ENCODE results near the gene PCIF1.

Gene PCIF1

DNA sequence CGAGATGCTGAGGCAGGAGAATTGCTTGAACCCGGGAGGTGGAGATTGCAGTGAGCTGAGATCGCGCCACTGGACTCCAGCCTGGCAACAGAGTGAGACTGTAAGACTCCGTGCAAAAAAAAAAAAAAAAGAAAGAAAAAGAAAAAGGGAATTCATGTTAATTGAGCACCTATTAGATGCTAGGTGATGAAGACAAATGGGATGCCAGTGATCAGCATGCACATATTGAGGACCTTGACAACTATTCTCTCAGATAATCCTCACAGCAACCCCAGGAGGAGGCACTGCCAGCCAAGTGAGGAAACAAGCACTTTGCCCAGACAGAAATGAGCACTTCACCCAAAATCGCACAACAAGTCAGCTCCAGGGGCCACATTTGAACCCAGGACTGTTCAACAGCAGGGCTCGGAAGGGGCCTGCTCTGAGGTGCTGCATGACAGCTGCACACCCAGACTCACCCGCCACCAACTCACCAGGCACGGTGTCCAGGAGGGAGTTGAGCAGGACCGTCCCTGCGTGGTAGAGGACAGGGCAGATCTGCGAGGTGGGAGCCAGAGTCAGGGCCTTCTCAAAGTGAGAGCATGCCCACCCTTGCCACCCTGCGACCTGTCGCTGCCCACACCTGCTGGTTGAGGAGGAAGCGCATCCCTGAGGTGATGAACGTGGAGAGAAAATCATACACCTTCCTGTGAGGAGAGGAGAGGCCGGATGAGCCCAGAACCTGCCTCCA lies 27.1 kb upstream of the PCIF1 start:
- TF ChIP-seq EZH2phosphoT487 (IDR thresholded peaks at IDR 0.05; ENCODE audit: borderline replicate concordance, low read length) = no peak
- TF ChIP-seq, protein P1, sequence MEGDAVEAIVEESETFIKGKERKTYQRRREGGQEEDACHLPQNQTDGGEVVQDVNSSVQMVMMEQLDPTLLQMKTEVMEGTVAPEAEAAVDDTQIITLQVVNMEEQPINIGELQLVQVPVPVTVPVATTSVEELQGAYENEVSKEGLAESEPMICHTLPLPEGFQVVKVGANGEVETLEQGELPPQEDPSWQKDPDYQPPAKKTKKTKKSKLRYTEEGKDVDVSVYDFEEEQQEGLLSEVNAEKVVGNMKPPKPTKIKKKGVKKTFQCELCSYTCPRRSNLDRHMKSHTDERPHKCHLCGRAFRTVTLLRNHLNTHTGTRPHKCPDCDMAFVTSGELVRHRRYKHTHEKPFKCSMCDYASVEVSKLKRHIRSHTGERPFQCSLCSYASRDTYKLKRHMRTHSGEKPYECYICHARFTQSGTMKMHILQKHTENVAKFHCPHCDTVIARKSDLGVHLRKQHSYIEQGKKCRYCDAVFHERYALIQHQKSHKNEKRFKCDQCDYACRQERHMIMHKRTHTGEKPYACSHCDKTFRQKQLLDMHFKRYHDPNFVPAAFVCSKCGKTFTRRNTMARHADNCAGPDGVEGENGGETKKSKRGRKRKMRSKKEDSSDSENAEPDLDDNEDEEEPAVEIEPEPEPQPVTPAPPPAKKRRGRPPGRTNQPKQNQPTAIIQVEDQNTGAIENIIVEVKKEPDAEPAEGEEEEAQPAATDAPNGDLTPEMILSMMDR (IDR thresholded peaks at IDR 0.05; ENCODE audit: low read depth, low read length, poor library complexity, severe bottlenecking) = no peak
- no peak overlapping the region for H3K27ac ChIP-seq (ENCODE audit: low read depth, low read length)
- H3F3A ChIP-seq (ENCODE audit: control insufficient read depth, insufficient read depth) = no peaks in the 10 kb centered on the region
- no peaks in the 10 kb centered on the region for H3K36me3 ChIP-seq (ENCODE audit: control insufficient read depth, low read length)
- H3K27me3 ChIP-seq (ENCODE audit: control insufficient read depth, low read length) = peaks cover 10% of the 10 kb centered on the region
- H3K4me3 ChIP-seq (ENCODE audit: low read length) = no peak overlapping the region
- H3K4me1 ChIP-seq (ENCODE audit: control insufficient read depth, low read length) = peaks cover 21% of the 10 kb centered on the region
- H3K9me2 ChIP-seq (replicated peaks; ENCODE audit: control insufficient read depth, low read length) = no peaks in the 10 kb centered on the region
- no peaks in the 10 kb centered on the region for H3K79me2 ChIP-seq (ENCODE audit: control insufficient read depth, low read length)
- H3K9me3 ChIP-seq (ENCODE audit: control insufficient read depth, insufficient read depth, low read length) = no peaks in the 10 kb centered on the region
- no peaks in the 10 kb centered on the region for H4K20me1 ChIP-seq (ENCODE audit: control insufficient read depth, insufficient read depth, low read depth, low read length)
- H3K4me2 ChIP-seq (ENCODE audit: low read length) = no peak overlapping the region

DNA sequence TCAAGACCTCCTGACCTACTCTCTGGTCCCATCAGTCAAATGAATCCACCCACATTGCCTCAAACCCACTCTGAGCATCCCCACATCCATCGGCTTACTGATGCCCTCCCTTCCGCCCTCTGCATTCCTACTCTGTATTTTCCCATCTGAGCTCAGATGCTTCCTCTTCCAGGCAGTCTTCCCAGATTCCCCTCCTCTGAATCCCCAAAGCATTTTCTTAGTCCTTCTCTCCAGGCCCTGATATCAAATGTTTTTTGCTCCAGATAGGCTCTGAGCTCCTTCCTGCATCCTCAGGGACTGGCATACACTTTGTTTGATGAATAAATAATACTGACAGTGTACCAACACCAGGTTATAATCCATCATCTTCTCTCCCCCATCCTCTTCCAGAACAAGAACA lies 26.4 kb upstream of the PCIF1 start:
- peaks cover 12% of the 10 kb centered on the region for H3K27me3 ChIP-seq (ENCODE audit: control insufficient read depth, low read length)
- H3K36me3 ChIP-seq (ENCODE audit: control insufficient read depth, low read length) = no peaks in the 10 kb centered on the region
- TF ChIP-seq, protein P1 (IDR thresholded peaks at IDR 0.05; ENCODE audit: low read depth, low read length, poor library complexity, severe bottlenecking) = no peak
- no peak for TF ChIP-seq EZH2phosphoT487 (IDR thresholded peaks at IDR 0.05; ENCODE audit: borderline replicate concordance, low read length)
- H3K4me2 ChIP-seq (ENCODE audit: low read length) = no peak overlapping the region
- H4K20me1 ChIP-seq (ENCODE audit: control insufficient read depth, insufficient read depth, low read depth, low read length) = no peaks in the 10 kb centered on the region
- no peaks in the 10 kb centered on the region for H3F3A ChIP-seq (ENCODE audit: control insufficient read depth, insufficient read depth)
- H3K4me3 ChIP-seq (ENCODE audit: low read length) = no peak overlapping the region
- H3K9me2 ChIP-seq (replicated peaks; ENCODE audit: control insufficient read depth, low read length) = no peaks in the 10 kb centered on the region
- no peak overlapping the region for H3K27ac ChIP-seq (ENCODE audit: low read depth, low read length)
- no peaks in the 10 kb centered on the region for H3K9me3 ChIP-seq (ENCODE audit: control insufficient read depth, insufficient read depth, low read length)
- H3K79me2 ChIP-seq (ENCODE audit: control insufficient read depth, low read length) = no peaks in the 10 kb centered on the region
- peaks cover 16% of the 10 kb centered on the region for H3K4me1 ChIP-seq (ENCODE audit: control insufficient read depth, low read length)

DNA sequence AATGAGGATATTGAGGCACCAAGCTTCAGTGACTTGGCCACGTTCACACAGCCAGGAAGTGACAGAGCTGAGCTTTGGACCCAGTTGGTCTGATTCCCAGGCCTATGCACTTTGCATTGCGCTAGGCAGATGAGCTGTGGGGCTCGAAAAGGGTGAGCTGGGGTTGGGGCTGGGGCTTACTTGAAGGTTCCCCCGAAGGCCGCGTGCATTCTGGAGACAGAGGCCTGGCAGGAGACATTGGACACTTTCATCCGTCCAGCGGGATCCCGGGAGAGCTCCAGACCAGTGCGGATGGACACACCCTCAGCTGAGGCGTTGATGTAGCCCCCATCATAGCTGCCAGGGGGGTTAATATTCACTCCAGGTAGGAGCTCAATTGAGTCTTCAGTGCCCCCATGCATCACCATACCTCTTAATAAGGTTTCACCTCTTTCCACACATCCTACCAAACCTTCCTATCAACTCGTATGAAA lies 25.1 kb upstream of the PCIF1 start:
- H3K27ac ChIP-seq (ENCODE audit: low read depth, low read length) = no peak overlapping the region

More for the DNA sequence above, 25.1 kb upstream of the PCIF1 start:
- Histone ChIP-seq H3K27me3 (ENCODE audit: control insufficient read depth, low read length) (peaks cover 15% of the 10 kb centered on the region), H3K9me3 (ENCODE audit: control insufficient read depth, insufficient read depth, low read length) (no peaks in the 10 kb centered on the region), H3K4me1 (ENCODE audit: control insufficient read depth, low read length) (peaks cover 14% of the 10 kb centered on the region), H3K36me3 (ENCODE audit: control insufficient read depth, low read length) (no peaks in the 10 kb centered on the region), H3K79me2 (ENCODE audit: control insufficient read depth, low read length) (no peaks in the 10 kb centered on the region), H3K4me3 (ENCODE audit: low read length) (no peak overlapping the region), H3K4me2 (ENCODE audit: low read length) (no peak overlapping the region), H3F3A (ENCODE audit: control insufficient read depth, insufficient read depth) (no peaks in the 10 kb centered on the region), H4K20me1 (ENCODE audit: control insufficient read depth, insufficient read depth, low read depth, low read length) (no peaks in the 10 kb centered on the region), H3K9me2 (replicated peaks; ENCODE audit: control insufficient read depth, low read length) (no peaks in the 10 kb centered on the region)
- no peak for TF ChIP-seq EZH2phosphoT487 (IDR thresholded peaks at IDR 0.05; ENCODE audit: borderline replicate concordance, low read length)
- TF ChIP-seq, protein P1 (IDR thresholded peaks at IDR 0.05; ENCODE audit: low read depth, low read length, poor library complexity, severe bottlenecking) = no peak
